Fibroblast of villous mesenchyme (primary cell): ENCODE results near the gene ZNF296. TPM values are rescaled to one million over a fixed set of nuclear protein-coding genes. Genes with fewer than 3 reads are reported as not detected.
A peak's percentile ranks its signal among the peaks of the same experiment; 100 is the strongest.

Experiments
- DNase-seq: peaks from one replicate; pipeline ENCODE4 v3.0.0-alpha.2; 2010; ENCODE audit warnings: low read depth
- H3K4me3 ChIP-seq: 2 replicates; pipeline ENCODE4 v1.5.1; 2011; ENCODE audit warnings: low read depth, mild to moderate bottlenecking, low read length
- CTCF ChIP-seq: IDR thresholded peaks from 2 replicates; pipeline ENCODE4 v1.5.1; 2012; ENCODE audit warnings: low read depth, mild to moderate bottlenecking, low read length; ENCODE audit not compliant: insufficient read depth
- total RNA-seq: library from RNA; depleted of rRNA; stranded (reverse); fragments of >200 nt; gene quantifications from 2 replicates; pipeline ENCODE4 v1.2.3, GENCODE V29; 2012

ZNF296 gene
- total RNA-seq, 1 donor = under 0.01 TPM

GRCh38 chr19:45087531-45087930 is 11.3 kb upstream of the ZNF296 start:
- H3K4me3 ChIP-seq = no peak overlapping the region
- no peak for TF ChIP-seq CTCF
- DNase-seq = no peak

- no peak overlapping the region for H3K4me3 ChIP-seq
- no peak for DNase-seq
- no peak for TF ChIP-seq CTCF
Measured at GRCh38 chr19:45086480-45086879, 10.2 kb upstream of the ZNF296 start.

DNA sequence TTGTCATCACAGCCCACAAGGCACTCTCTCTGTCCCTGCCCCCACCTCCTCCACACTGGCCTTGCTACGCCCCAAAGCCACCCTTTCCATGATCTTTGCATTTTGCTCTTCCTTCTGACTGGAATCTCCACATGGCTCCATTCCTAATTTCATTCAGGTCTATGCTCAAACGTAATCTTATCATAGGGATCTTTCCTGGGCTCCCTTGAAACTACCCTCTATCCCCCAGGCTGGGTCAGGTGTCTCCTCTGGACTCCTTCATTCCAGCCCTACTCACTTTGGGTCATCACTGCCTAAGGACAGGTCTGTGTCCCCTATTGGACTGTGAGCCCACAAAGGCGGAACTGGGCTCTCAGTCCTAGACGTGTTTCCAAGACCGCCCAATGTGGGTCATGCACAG is 5.9 kb upstream of the ZNF296 start:
- H3K4me3 ChIP-seq = no peak overlapping the region
- no peak for DNase-seq
- TF ChIP-seq CTCF = no peak

GRCh38 chr19:45079911-45080370 is 3.7 kb upstream of the ZNF296 start:
- no peak for TF ChIP-seq CTCF
- H3K4me3 ChIP-seq = peak overlapping the region; percentile 97
- DNase-seq = no peak

DNA sequence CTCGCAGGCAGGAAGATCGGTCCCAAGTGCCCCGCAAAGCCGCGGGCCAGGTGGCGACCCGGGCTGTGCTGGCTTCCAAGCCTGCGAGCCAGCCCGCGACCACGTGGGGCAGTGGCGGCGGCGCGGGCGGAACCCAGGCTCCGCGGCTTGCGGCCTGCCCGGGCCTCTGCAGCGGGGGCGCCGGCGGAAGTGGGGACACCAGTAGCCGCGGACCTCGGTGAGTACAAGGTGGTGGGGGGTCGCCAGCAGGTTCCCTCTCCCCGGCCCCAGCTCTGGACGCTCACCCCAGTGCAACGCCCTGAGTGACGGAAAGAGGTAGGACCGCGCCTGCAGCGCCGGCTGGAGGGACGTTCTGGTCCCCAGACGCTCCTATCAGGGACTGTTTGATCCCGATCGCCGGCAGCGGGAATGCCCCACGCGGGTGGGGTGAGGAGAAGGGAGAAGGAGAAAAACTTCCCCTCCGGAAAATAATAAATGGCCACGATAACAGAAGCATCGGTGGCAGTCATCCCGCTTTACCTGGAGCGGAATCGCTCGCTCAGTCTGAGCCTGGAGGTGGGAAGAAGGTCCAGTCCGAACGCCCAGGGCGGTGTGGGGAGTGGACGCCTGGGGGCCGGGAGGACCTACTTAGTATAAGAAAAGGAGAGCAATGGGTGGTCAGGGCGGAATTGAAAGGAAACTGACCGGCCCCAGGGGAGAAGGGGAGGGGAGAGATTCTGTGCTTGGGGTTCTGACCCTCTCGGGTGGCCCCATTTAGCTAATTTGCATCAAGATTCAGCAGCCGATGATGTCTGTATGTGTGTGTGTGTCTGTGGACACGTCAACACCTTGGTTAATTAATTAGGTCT is 3.0 kb upstream of the ZNF296 start, which contains the start of gene GEMIN7:
Gene GEMIN7, plus strand, starts transcription at position 198 of the 848 bp plus-strand sequence. CDS start 10,855 bp downstream, outside the sequence.
- TF ChIP-seq CTCF = no peak
- H3K4me3 ChIP-seq = peak within 1 kb of the TSS; percentile 97
- peak; percentile 74 for DNase-seq

DNA sequence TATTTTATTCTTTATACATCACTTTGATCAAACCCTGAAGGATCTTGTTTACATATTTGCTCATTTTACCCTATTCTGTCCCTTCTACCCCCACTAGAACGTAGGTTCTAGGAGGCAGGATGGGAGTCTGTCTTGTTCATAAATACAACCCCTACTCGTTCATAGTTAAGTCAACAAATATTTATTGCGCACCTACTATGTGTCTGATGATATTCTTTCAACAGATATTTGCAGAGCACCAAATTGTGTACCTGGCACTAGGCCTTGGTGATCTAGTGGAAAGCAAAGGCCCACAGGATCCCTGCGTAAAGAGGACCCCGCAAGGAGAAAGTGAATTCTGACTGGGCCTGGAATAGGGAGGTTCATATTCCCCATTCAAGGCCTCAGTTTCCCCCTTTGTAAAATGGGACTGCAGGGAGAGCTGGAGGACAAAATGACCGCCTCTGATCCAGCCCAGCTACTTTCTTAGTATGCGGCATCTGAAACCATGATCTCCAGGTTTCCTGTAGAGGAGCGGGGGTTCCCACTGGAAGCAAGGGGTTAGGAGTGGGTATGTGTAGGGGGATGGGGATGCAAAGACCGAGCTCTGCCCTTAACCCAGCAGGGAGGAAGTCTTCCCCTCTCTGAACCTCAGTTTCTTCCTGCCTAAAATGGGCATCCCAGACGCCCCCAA is 2.2 kb upstream of the ZNF296 start:
- no peak for DNase-seq
- no peak for TF ChIP-seq CTCF
- peak overlapping the region; percentile 97 for H3K4me3 ChIP-seq
